ENCODE results near the gene CCNL2.

CCNL2 gene

GRCh38 chr1:1435911-1436629 is 36.9 kb upstream of the CCNL2 start:
- Histone ChIP-seq H3K36me3 (replicated peaks) (no peaks in the 10 kb centered on the region), H3K4me3 (ENCODE audit: low read depth, low read length) (peak overlapping the region; percentile 31), H3K27me3 (replicated peaks) (no peaks in the 10 kb centered on the region), H3K27ac (no peak overlapping the region)
- TF ChIP-seq, protein P1, sequence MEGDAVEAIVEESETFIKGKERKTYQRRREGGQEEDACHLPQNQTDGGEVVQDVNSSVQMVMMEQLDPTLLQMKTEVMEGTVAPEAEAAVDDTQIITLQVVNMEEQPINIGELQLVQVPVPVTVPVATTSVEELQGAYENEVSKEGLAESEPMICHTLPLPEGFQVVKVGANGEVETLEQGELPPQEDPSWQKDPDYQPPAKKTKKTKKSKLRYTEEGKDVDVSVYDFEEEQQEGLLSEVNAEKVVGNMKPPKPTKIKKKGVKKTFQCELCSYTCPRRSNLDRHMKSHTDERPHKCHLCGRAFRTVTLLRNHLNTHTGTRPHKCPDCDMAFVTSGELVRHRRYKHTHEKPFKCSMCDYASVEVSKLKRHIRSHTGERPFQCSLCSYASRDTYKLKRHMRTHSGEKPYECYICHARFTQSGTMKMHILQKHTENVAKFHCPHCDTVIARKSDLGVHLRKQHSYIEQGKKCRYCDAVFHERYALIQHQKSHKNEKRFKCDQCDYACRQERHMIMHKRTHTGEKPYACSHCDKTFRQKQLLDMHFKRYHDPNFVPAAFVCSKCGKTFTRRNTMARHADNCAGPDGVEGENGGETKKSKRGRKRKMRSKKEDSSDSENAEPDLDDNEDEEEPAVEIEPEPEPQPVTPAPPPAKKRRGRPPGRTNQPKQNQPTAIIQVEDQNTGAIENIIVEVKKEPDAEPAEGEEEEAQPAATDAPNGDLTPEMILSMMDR (IDR thresholded peaks at IDR 0.05; ENCODE audit: low read depth, low read length, missing control alignments), result no peak
- in situ Hi-C loops (cut with HindIII; ENCODE audit: low pct_ligation_motif_present, low sequenced_read_pairs), result no loop called here
- DNase-seq, result no peak

GRCh38 chr1:1435106-1435903 is 36.2 kb upstream of the CCNL2 start, which contains the start of gene VWA1:
Gene VWA1 (plus strand): TSS chr1:1435690. CDS start chr1:1435749, 59 bp downstream.
- Histone ChIP-seq H3K36me3 (replicated peaks) (no peaks in the 10 kb centered on the region), H3K27me3 (replicated peaks) (no peaks in the 10 kb centered on the region), H3K4me3 (ENCODE audit: low read depth, low read length) (peak within 1 kb of the TSS; percentile 44), H3K27ac (no peak within 1 kb of the TSS)
- DNase-seq, result no peak
- TF ChIP-seq, protein P1 (IDR thresholded peaks at IDR 0.05; ENCODE audit: low read depth, low read length, missing control alignments), result peak; percentile 6
- in situ Hi-C loops (cut with HindIII; ENCODE audit: low pct_ligation_motif_present, low sequenced_read_pairs), result no loop called here

GRCh38 chr1:1434824-1435105 is 35.6 kb upstream of the CCNL2 start:
- no peak overlapping the region for H3K4me3 ChIP-seq (ENCODE audit: low read depth, low read length)
- no peak overlapping the region for H3K27ac ChIP-seq
- no peaks in the 10 kb centered on the region for H3K27me3 ChIP-seq (replicated peaks)
- in situ Hi-C loops (cut with HindIII; ENCODE audit: low pct_ligation_motif_present, low sequenced_read_pairs), result no loop called here
- TF ChIP-seq, protein P1 (IDR thresholded peaks at IDR 0.05; ENCODE audit: low read depth, low read length, missing control alignments), result no peak
- H3K36me3 ChIP-seq (replicated peaks), result no peaks in the 10 kb centered on the region
- no peak for DNase-seq

DNA sequence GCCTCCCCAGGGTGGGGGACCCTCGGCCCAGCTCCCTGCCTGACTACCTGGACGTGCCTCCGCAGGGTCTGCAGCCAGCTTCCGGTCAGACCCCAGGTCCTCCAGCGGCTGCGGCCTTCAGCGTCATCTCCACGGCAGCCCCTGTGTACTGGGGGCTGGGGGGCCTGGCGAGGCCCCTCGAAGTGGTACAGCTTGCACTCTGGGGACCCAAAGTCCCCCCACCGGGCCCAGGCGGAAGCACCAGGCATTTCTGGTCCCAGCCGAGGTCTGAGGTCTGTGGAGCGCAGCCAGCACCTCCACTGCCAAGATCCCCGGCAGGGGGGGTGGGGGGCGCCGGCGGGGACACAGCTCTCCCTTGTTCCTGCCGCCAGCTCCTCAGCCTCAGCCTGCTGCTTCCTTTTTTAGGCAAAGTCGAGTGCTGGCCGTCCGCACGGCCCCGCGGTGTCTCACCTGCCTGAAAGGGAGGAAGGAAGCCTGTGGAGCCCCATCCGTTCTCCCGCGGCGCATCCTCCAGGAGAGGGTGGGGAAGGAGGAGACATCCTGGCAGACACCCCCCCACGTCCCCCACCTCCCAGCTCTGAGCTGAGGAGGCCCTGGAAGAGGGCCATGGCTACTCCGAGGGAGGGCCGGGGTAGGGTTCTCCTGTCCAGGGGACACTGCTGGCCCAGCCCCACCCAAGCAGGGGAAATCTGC is 35.1 kb upstream of the CCNL2 start:
- no peaks in the 10 kb centered on the region for H3K36me3 ChIP-seq (replicated peaks)
- DNase-seq, result no peak
- no peak overlapping the region for H3K27ac ChIP-seq
- no peaks in the 10 kb centered on the region for H3K27me3 ChIP-seq (replicated peaks)
- H3K4me3 ChIP-seq (ENCODE audit: low read depth, low read length), result no peak overlapping the region
- in situ Hi-C loops (cut with HindIII; ENCODE audit: low pct_ligation_motif_present, low sequenced_read_pairs), result no loop called here
- TF ChIP-seq, protein P1 (IDR thresholded peaks at IDR 0.05; ENCODE audit: low read depth, low read length, missing control alignments), result no peak

- Histone ChIP-seq H3K27me3 (replicated peaks) (no peaks in the 10 kb centered on the region), H3K27ac (no peak overlapping the region), H3K4me3 (ENCODE audit: low read depth, low read length) (no peak overlapping the region), H3K36me3 (replicated peaks) (no peaks in the 10 kb centered on the region)
- DNase-seq, result no peak
- TF ChIP-seq, protein P1 (IDR thresholded peaks at IDR 0.05; ENCODE audit: low read depth, low read length, missing control alignments), result no peak
- in situ Hi-C loops (cut with HindIII; ENCODE audit: low pct_ligation_motif_present, low sequenced_read_pairs), result no loop called here
Observed at GRCh38 chr1:1433804-1434130, 34.6 kb upstream of the CCNL2 start.

Measured in brain microvascular endothelial cell (primary cell).